PC-9 (cell line): ENCODE results near the gene DENND1A. TPM values are rescaled to one million over a fixed set of nuclear protein-coding genes. Genes with fewer than 3 reads are reported as not detected.
"Not testable (repeated sequence)": the region's sequence is repeated elsewhere in the genome, so short reads cannot be mapped to it uniquely, and the experiment has no call there.

Experiments
- BruUV-seq: library from RNA; stranded (reverse); fragments of 400-500 nt; replicated peaks from 2 replicates; lab custom pipeline; 2021; lab: Mats Ljungman, UMichigan
- CTCF ChIA-PET: fragments of 300-600 bp; sonication (Branson Sonifier 250); formaldehyde crosslinking; loops from one replicate; lab custom pipeline; 2022; ENCODE audit warnings: antibody characterized with exemption; lab: Charles Lee
- POLR2A ChIA-PET: fragments of 300-600 bp; sonication (Branson Sonifier 250); formaldehyde crosslinking; loops from one replicate; lab custom pipeline; 2022; ENCODE audit warnings: antibody characterized with exemption; ENCODE audit not compliant: unreplicated experiment; lab: Charles Lee
- DNase-seq, 2 experiments: peaks; one replicate each; pipeline versions ENCODE4 v3.0.0 to v3.0.0-alpha.2; 2015 to 2022; ENCODE audit warnings: mixed read lengths in 1 of 2
- H2AFZ ChIP-seq: fragments of 200-600 bp; sonication (generic); 2 replicates; pipeline ENCODE4 v1.8.1; 2017; ENCODE audit warnings: antibody characterized with exemption
- H3F3A ChIP-seq: fragments of 200-600 bp; sonication (generic); 2 replicates; pipeline ENCODE4 v1.8.1; 2017; ENCODE audit warnings: antibody characterized with exemption, mild to moderate bottlenecking, low read depth; ENCODE audit not compliant: insufficient read depth
- H3K27ac ChIP-seq: fragments of 200-600 bp; sonication (generic); 2 replicates; pipeline ENCODE4 v1.6.1; 2016; ENCODE audit warnings: mixed run types
- H3K27me3 ChIP-seq: fragments of 200-600 bp; sonication (generic); 2 replicates; pipeline ENCODE4 v1.6.1; 2016; ENCODE audit warnings: low read depth, mixed run types; ENCODE audit not compliant: insufficient read depth
- H3K36me3 ChIP-seq: fragments of 200-600 bp; sonication (generic); 2 replicates; pipeline ENCODE4 v1.6.1; 2016; ENCODE audit warnings: low read depth, mixed run types
- H3K4me1 ChIP-seq: fragments of 200-600 bp; sonication (generic); replicated peaks from 2 replicates; pipeline ENCODE4 v1.6.1; 2016; ENCODE audit warnings: mixed run types; ENCODE audit not compliant: insufficient read depth
- H3K4me2 ChIP-seq: fragments of 200-600 bp; sonication (generic); 2 replicates; pipeline ENCODE4 v1.6.1; 2017; ENCODE audit warnings: mixed run types
- H3K4me3 ChIP-seq: fragments of 200-600 bp; sonication (generic); 2 replicates; pipeline ENCODE4 v1.6.1; 2016; ENCODE audit warnings: mixed run types
- H3K79me2 ChIP-seq: fragments of 200-600 bp; sonication (generic); 2 replicates; pipeline ENCODE4 v1.6.1; 2017; ENCODE audit warnings: low read depth, mixed run types
- H3K9me2 ChIP-seq: fragments of 200-600 bp; sonication (generic); 2 replicates; pipeline ENCODE4 v1.8.1; 2017; ENCODE audit warnings: mild to moderate bottlenecking; ENCODE audit not compliant: insufficient read depth
- H3K9me3 ChIP-seq: fragments of 200-600 bp; sonication (generic); 2 replicates; pipeline ENCODE4 v1.8.1; 2016; ENCODE audit warnings: low read depth; ENCODE audit not compliant: insufficient read depth
- H4K20me1 ChIP-seq: fragments of 200-600 bp; sonication (generic); 2 replicates; pipeline ENCODE4 v1.8.1; 2017; ENCODE audit not compliant: insufficient read depth
- CTCF ChIP-seq: fragments of 200-600 bp; sonication (generic); conservative IDR thresholded peaks from 2 replicates; pipeline ENCODE4 v1.6.1; 2017; ENCODE audit warnings: mixed run types, antibody characterized with exemption, mild to moderate bottlenecking, moderate library complexity
- EZH2 ChIP-seq: fragments of 200-600 bp; sonication (generic); IDR thresholded peaks from 2 replicates; pipeline ENCODE4 v1.8.0; 2017; ENCODE audit warnings: antibody characterized with exemption, low read depth
- intact Hi-C: fragments of 100-400 bp; cut with micrococcal nuclease; formaldehyde crosslinking; loops from one replicate; pipeline ENCODE4 v1.10.0; 2022; ENCODE audit not compliant: unreplicated experiment
- total RNA-seq: library from RNA; stranded (reverse); gene quantifications from 2 replicates; pipeline ENCODE4 v1.2.3, GENCODE V29; 2021

Gene DENND1A
- total RNA-seq, 1 experiment from 2014 or later = 37.7 TPM

- H3F3A ChIP-seq = no peaks in the 10 kb centered on the region
- no peak overlapping the region for H3K4me3 ChIP-seq
- BruUV-seq = no TSS peak
- H3K36me3 ChIP-seq = no peaks in the 10 kb centered on the region; the same call in 1 of the 2 replicates
- DNase-seq = no peak
- no peaks in the 10 kb centered on the region for H3K9me2 ChIP-seq
- H3K4me1 ChIP-seq = no peaks in the 10 kb centered on the region
- intact Hi-C loops = no loop called here
- no peaks in the 10 kb centered on the region for H3K9me3 ChIP-seq
- TF ChIP-seq EZH2 = no peak
- no peak overlapping the region for H2AFZ ChIP-seq
- H3K79me2 ChIP-seq = no peaks in the 10 kb centered on the region
- H3K4me2 ChIP-seq = no peak overlapping the region
- no peaks in the 10 kb centered on the region for H3K27me3 ChIP-seq
- no peak overlapping the region for H3K27ac ChIP-seq
- CTCF ChIA-PET = no interaction called here
- POLR2A ChIA-PET = no interaction called here
- no peaks in the 10 kb centered on the region for H4K20me1 ChIP-seq
Observed at GRCh38 chr9:123431581-123431980, 498.3 kb downstream of the DENND1A start.

- H3F3A ChIP-seq, H3K9me3 ChIP-seq, H3K4me3 ChIP-seq, POLR2A ChIA-PET, H2AFZ ChIP-seq, H3K27ac ChIP-seq, H3K36me3 ChIP-seq, H3K4me2 ChIP-seq, H3K9me2 ChIP-seq, H3K4me1 ChIP-seq, H4K20me1 ChIP-seq, CTCF ChIA-PET, BruUV-seq, H3K27me3 ChIP-seq, DNase-seq, H3K79me2 ChIP-seq: not testable (repeated sequence)
- intact Hi-C loops = loop anchor here (10.0 kb wide), 1 partner anchor 686 kb away; no protein-coding TSS in a partner anchor
Observed at GRCh38 chr9:123428450-123428849, 501.5 kb downstream of the DENND1A start.

GRCh38 chr9:123426406-123426805 lies 503.5 kb downstream of the DENND1A start:
- Histone ChIP-seq H3K4me2 (no peak overlapping the region), H3K4me1 (peaks cover 8% of the 10 kb centered on the region; the same call in 1 of the 2 replicates), H2AFZ (no peak overlapping the region), H3K9me2 (no peaks in the 10 kb centered on the region), H3F3A (no peaks in the 10 kb centered on the region), H3K27me3 (no peaks in the 10 kb centered on the region), H3K27ac (no peak overlapping the region), H4K20me1 (peaks cover 4% of the 10 kb centered on the region; the same call in 1 of the 2 replicates), H3K36me3 (no peaks in the 10 kb centered on the region; the same call in 1 of the 2 replicates), H3K4me3 (no peak overlapping the region), H3K79me2 (no peaks in the 10 kb centered on the region), H3K9me3 (no peaks in the 10 kb centered on the region)
- TF ChIP-seq EZH2 (no peak), CTCF (no peak)
- ChIA-PET POLR2A (interaction anchor here (0.7 kb wide), 1 partner anchor 637 kb away, joined by 3 read pairs; no protein-coding TSS in a partner anchor), CTCF (no interaction called here)
- BruUV-seq = no TSS peak
- intact Hi-C loops = loop anchor here (10.0 kb wide), 1 partner anchor 688 kb away; no protein-coding TSS in a partner anchor
- DNase-seq = peak in 1 of 2 experiments; percentile 17

- ChIA-PET CTCF (no interaction called here), POLR2A (no interaction called here)
- no peak for TF ChIP-seq CTCF
- no peak for TF ChIP-seq EZH2
- H3K27me3 ChIP-seq = no peaks in the 10 kb centered on the region
- H4K20me1 ChIP-seq = peaks cover 4% of the 10 kb centered on the region; the same call in 1 of the 2 replicates
- no peak overlapping the region for H3K4me2 ChIP-seq
- H3K4me1 ChIP-seq = peaks cover 8% of the 10 kb centered on the region; the same call in 1 of the 2 replicates
- H3K4me3 ChIP-seq = no peak overlapping the region
- H3K27ac ChIP-seq = no peak overlapping the region
- H3K9me3 ChIP-seq = no peaks in the 10 kb centered on the region
- no peaks in the 10 kb centered on the region; the same call in 1 of the 2 replicates for H3K36me3 ChIP-seq
- H3F3A ChIP-seq = no peaks in the 10 kb centered on the region
- intact Hi-C loops = loop anchor here (10.0 kb wide), 1 partner anchor 689 kb away; no protein-coding TSS in a partner anchor
- BruUV-seq = no TSS peak
- H2AFZ ChIP-seq = no peak overlapping the region
- no peak for DNase-seq
- no peaks in the 10 kb centered on the region for H3K9me2 ChIP-seq
- no peaks in the 10 kb centered on the region for H3K79me2 ChIP-seq
Observed at GRCh38 chr9:123425836-123426365, 504.0 kb downstream of the DENND1A start.
